GM18507 (cell line): ENCODE data around the gene NOS1AP.
"Not testable (repeated sequence)": the region's sequence is repeated elsewhere in the genome, so short reads cannot be mapped to it uniquely, and the experiment has no call there.

Experiments used
- DNase-seq: peaks from one replicate; pipeline ENCODE4 v3.0.0; 2011; ENCODE audit warnings: low read depth; ENCODE audit not compliant: insufficient read length; ENCODE audit errors: extremely low spot score
- FAIRE-seq: peaks from 2 replicates; lab custom pipeline; 2011; peaks lifted over from hg19 to GRCh38; lab: Jason Lieb, UNC

The NOS1AP gene

GRCh38 chr1:162055062-162055461 is 14.4 kb upstream of the NOS1AP start:
- FAIRE-seq, result no peak
- DNase-seq, result no peak

DNA sequence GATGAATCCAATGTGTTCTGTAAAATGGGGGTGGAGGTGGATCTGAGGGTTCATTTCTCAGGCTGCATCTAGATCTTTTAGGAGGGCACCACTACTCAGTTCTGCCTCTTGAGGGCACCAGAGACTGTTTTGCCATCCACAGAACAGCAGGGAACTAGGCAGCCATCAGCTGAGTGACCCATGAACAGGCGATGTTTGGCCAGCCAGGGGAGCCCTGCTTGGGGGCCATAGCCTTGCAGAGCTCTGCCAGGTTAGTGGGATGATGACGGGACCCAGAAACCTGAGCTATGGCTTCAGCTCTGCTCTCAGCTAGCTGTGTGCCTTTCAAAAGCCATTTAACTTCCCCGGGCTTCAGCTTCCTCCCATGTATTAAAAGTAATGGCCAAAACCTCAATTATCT is 13.4 kb upstream of the NOS1AP start:
- FAIRE-seq (peak; percentile 31), DNase-seq (peak; percentile 33)

- FAIRE-seq, result no peak
These were observed 12.9 kb upstream of the NOS1AP start for GRCh38 chr1:162056579-162056978.

GRCh38 chr1:162059721-162060120 is 9.8 kb upstream of the NOS1AP start:
- FAIRE-seq (no peak), DNase-seq (no peak)

More at GRCh38 chr1:162056579-162056978, 12.9 kb upstream of the NOS1AP start:
- no peak for DNase-seq

DNA sequence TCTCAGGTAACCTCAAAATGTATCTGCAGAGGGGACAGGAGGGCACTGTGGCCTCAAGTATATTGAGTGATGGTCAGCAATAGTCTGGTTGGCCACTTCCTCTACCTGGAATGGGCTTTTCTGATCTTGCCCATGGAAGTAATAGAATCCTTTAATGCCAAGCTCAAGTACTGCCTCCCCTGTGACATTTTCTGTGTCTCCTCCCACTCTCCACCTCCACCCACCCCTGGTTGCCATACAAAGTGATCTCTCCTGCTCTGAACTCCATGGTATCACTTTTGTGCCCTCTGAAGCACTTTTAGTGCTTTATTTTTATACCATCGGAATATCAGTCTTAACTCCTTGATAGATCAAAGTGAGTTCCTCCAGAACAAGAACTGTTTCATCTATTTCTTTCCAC is 9.2 kb upstream of the NOS1AP start:
- FAIRE-seq (no peak), DNase-seq (no peak)

GRCh38 chr1:162062542-162063015 is 6.9 kb upstream of the NOS1AP start:
- FAIRE-seq (no peak), DNase-seq (no peak)

DNA sequence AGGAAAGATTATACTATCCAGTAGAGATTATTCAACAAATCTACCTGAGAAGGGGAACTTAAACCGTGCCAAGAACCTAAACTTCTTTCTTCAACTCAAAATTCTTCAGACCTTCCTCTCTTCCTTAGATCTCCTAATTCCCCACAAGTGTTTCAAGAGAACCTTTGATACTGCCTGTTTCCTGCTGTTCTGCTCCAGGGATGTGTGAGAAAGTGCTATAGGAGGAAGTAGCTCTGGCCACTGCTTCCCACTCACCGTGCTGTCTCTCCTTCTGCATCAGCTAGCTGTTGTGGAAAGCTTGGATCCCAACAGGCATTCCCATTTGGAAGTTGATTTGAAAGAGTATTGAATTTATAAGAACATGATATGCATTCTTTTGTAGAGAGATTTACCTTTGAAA is 4.5 kb upstream of the NOS1AP start:
- DNase-seq, result no peak
- no peak for FAIRE-seq

- not testable (repeated sequence) for DNase-seq, FAIRE-seq
These were observed 2.7 kb upstream of the NOS1AP start for GRCh38 chr1:162066836-162067235.

DNA sequence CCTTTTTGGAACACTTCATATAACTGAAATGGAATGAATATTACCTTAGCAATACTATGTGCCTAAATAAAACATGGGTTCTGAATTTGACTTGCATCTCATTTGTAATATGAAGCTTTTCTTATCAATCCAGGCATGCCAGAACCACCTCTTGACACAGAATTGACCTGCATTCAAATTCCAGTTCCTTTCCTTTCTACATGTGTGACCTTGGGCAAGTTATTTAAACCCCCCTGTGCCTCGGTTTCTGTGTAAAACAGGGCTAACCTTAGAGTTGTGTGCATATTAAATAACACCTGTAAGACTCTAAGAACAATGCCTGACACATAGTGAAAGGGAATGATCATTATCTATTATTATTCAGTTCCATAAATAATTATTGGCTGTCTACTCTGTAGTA is 2.0 kb upstream of the NOS1AP start:
- FAIRE-seq, result no peak
- DNase-seq, result no peak

- FAIRE-seq (no peak), DNase-seq (no peak)
These were observed 1.2 kb upstream of the NOS1AP start for GRCh38 chr1:162068301-162068700.

- no peak for FAIRE-seq
- DNase-seq, result no peak
These were observed 730 bp downstream of the NOS1AP start for GRCh38 chr1:162070094-162070748.

GRCh38 chr1:162070825-162071224 is 1.3 kb downstream of the NOS1AP start:
- FAIRE-seq (no peak), DNase-seq (no peak)

DNA sequence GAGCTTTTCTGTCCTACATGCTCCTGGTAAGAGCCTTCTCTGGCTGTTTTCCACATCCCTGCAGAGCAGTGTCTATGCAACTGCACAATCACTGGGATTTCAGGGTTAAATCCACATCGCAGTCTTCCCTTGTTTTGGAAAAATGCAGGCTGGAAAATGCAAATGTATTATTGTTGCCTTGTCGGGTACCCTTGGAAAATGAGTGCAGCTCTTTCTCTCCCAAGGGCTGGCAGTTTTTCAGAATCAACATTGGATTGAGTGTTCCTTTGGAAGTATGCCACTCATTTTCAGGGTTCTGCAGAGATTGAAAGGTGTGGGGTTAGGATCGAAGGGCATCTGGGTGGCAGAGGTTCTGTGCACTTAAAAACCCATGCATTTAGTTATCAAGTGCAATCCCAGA is 3.2 kb downstream of the NOS1AP start:
- FAIRE-seq, result no peak

GRCh38 chr1:162074276-162075005 is 5.0 kb downstream of the NOS1AP start:
- FAIRE-seq, result no peak
- DNase-seq, result no peak

More for the DNA sequence above, 3.2 kb downstream of the NOS1AP start:
- DNase-seq, result no peak

DNA sequence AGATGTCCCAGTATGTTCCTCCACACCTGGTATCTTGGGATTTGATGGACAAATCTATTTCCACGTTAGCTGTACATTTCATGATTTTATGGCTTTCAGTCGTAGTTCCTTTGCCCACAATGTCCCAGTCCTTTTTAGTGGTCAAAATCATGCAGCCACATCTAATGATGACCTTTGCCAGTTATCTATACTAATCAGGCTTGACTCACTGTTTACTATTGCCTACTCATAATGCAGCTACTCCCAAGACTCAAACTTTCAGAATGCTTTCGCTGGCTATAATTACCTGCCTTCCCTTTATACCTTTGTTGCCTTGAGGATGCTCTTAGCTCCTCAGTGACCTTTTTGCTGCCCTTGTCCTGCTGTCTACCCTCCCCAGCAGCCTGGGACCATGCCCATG is 6.4 kb downstream of the NOS1AP start:
- DNase-seq (no peak), FAIRE-seq (no peak)

DNA sequence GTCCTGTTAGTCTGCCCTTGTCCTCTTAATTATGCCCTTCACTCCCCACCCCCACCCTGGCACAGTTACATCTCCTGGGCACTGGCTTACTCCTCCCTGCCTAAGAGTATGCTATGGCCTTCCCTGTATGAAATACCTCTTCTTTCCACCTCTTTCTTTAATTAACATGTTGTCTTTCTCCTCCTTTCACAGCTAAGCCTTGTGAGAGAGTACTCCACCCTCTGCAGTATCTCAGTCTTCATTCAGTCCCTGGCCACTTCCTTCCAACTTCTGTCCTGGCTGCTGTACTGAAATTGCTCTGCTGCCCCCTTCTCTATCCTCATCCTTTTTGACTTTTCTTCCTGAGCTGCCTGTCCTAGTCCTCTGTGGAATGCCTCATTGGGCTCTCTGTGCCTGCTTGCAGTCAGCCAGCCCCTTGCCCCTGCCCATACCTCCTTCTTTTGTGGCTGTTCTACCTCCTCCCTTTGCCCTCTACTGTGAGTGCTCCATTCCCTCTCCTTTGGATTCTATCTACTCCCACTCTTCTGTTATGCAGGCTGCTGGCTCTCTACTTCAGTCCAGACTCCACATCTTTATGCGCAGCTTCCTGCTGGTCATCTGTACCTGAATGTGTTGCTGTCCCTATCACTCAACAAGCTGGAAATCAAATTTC is 8.3 kb downstream of the NOS1AP start:
- no peak for FAIRE-seq
- DNase-seq, result no peak

DNA sequence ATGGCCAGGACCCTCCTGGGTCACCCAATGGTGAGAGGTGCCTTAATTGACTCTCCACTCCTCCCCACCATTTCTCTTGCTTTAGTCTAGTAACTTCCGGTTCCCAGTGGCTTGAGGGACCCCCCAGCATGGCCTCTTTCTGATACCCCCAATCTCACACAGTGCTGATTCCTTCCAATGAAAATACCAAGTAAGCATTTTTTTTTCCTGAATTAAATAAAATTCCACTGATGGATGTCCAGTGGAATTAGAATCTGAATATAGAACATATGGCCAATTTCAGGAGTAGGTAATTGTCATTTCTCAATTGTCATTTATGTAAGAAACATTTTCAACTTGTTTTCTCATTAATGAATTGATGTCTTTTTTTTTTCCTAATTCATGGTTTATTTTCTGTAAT is 9.5 kb downstream of the NOS1AP start:
- DNase-seq (no peak), FAIRE-seq (no peak)

GRCh38 chr1:162080472-162081015 is 11.1 kb downstream of the NOS1AP start:
- DNase-seq, result no peak
- no peak for FAIRE-seq

DNA sequence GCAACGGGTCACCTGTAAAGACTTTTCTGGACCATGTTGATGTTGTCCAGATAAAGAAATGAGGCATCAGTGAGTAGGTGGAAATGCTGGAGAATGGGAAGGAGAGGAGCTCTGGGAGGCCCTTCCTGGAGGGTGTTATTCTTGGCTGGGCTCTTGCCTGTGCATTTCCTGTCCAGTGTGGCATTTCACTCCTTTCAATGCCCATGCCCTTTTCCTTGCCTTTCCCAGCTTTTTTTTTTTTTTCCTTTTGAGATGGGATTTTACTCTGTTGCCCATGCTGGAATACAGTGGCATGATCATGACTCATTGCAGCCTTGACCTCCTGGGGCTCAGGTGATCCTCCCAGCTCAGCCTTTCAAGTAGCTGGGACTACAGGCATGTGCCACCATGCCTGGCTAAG is 11.8 kb downstream of the NOS1AP start:
- no peak for DNase-seq
- no peak for FAIRE-seq

GRCh38 chr1:162082080-162082479 is 12.6 kb downstream of the NOS1AP start:
- FAIRE-seq, DNase-seq: not testable (repeated sequence)
